GM19351 (cell line): ENCODE data around the gene KYNU.
"Not testable (repeated sequence)": the region's sequence is repeated elsewhere in the genome, so short reads cannot be mapped to it uniquely, and the experiment has no call there.

ENCODE experiments used
- ATAC-seq: cut with Tn5 transposase; IDR thresholded peaks from one replicate; pipeline ENCODE4 v1.9.1; 2021; ENCODE audit warnings: mild to moderate bottlenecking, moderate library complexity; ENCODE audit not compliant: unreplicated experiment

The KYNU gene

DNA sequence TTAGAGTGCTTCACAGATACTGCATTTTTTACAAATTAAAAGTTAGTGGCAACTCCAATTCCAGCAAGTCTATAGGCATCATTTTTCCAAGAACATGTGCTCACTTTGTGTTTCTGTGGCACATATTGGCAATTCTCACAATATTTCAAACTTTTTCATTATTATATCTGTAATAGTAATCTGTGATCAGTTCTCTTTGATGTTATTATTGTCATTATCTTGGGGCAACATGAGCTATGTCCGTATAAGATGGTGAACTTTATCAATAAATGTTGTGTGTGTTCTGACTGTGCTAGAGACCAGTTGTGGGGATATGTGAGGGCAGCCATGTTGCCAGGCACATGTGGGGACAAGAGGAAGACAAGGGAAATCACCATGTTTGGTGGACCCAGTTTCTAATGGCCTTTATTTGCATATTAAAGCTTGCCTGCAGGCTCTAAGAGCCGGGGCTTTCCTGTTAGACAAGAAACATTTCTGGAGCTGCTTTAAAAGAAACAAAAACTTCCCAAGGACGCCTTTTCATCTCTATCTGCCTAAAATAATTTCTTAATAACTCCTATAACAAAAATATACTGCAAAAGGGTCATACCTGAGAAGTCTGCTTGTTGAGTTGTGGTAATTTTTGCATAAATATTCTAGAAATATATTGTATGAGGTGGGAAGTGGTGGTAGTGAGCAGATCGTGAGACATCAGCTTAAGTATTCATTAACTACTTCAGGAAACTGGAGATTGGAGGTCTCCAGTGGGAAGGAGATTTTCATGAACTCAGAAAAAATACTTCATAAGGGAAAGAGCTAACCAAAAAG is 37.2 kb downstream of the KYNU start:
- peak; percentile 100 for ATAC-seq

DNA sequence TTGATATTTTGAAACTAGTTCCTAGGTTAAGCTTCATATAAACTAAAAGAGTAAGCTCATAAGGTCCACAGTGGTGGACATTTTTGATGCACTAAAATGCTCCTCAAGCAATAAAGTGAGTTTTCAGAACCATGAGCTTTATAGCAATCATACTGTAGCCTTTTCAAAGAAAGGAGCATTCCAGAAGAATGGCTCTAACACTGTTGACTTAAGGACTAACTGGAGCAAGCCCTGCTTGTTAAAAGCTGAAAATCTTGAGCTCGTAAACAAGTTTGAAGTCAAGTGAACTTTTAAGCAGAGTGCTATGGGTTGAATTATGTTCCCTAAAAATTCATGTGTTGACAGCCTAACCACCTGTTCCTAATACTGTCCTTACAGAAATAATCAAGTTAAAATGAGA is 38.0 kb downstream of the KYNU start:
- no peak for ATAC-seq

DNA sequence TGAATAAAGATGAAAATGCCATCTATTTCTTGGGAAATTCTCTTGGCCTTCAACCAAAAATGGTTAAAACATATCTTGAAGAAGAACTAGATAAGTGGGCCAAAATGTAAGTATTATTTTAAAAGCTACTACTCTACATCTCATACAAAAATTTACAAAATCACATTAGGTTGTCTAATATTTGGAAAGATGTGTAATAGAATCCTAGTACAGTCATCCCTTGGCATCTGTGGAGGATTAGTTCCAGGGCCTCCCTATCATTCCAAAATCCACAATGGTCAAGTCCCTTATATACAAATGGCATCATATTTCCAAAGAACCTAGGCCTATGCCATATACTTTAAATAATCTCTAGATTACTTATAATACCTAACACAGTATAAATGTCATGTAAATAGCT is 41.2 kb downstream of the KYNU start:
- ATAC-seq, result no peak

DNA sequence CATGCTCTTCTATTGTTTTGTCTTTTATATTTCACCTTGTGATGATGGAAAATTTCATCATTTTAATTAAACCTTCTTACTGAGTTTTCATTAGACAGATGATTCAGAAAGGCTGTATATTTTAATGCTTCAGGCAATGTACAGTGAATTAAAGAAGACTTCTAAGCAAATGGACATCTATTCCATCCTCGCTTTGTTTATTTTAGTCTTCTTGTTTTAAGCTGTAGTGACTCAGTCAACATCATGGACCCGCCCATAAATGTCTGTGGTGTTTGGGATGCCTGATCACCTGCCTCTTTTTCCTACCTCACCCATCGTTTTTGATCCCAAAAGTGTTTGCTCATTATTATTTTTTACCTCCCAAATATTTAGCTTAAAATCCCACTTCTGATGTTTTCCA is 43.1 kb downstream of the KYNU start:
- no peak for ATAC-seq

DNA sequence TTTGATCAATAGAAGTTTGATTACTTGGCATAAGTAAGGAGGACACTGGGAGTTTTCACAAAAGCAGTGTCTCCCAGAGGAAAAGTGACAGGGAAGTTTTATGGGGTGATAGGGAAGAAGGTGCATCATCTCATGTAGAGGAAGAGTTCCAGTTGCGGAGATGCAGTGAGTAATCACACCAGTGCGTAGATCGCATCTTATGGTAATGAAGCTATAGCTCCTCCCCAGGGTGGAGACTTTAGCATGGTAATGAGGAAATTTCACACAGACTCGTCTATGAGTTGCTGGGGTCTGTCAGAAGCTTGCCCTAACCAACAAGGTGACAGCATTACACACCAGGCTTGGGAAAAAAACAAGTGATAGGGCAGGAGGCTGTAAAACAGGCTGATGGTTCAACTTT is 49.0 kb downstream of the KYNU start:
- ATAC-seq, result no peak

DNA sequence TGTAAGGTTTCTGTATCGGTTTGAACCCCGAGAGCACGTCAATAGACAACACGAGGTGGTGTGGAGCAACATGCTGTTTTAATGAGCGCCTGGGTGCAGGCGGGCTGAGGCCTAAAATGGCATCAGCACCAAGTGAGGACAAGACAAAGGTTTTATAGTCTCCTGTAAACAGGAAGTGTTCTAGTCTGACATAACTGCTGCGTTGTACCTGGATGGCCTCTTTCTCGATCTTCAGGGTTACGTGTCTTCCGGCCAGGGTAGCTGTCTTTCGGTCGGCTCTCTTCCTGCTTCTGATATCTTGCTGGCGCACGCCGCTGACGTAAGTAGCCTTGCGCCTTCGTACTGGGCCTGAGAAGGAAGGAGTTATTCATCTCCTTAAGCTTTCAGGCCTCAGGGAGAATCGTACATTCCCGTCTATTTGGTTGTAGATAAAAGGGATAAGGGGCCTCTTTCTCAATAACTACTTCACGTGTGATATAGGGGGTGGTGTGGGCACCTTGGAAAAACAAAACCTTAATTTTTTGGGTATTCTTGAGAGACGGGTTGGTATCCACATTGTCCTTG is 53.5 kb downstream of the KYNU start:
- no peak for ATAC-seq

DNA sequence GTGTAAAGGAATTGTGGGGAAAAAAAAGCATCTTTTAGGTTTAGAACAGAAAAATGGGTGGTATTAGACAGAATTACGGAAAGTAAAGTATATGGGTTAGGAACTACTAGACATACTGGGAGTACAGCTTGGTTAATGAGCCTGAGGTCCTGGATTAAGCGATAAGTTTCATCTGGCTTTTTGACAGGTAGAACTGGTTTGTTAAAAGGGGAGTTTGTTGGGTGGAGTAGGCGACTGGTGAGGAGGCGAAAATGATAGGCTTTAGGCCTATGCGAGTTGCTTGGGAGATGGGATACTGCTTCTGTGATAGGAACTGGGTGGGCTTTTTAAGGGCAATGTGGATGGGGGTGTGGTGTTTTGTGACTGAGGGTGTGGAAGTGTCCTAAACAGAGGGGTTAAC is 56.5 kb downstream of the KYNU start:
- ATAC-seq, result no peak

DNA sequence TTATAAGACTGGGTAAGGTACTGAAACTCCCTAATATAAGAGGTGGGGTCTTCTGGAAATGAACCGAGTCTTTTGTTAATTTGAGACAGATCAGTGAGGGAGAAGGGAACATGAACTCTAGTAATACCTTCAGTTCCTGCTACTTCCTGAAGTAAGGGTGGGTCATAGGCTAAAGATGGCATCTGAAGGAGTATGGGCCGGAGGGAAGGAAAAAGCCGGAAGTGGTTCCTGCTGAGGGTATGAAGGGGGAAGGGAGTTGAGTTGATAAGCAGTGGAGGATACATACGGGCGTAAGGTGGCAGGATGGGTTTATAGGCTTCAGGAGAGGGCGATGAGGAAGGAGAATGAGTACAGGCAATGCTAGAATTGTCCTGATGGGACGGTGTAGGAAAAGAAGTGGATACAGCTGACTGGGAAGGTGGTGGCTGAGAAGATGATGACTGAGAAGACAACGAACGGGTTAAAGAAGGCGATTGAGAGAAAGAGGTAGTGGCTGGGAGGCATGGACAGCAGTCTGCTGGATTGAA is 58.2 kb downstream of the KYNU start:
- no peak for ATAC-seq

DNA sequence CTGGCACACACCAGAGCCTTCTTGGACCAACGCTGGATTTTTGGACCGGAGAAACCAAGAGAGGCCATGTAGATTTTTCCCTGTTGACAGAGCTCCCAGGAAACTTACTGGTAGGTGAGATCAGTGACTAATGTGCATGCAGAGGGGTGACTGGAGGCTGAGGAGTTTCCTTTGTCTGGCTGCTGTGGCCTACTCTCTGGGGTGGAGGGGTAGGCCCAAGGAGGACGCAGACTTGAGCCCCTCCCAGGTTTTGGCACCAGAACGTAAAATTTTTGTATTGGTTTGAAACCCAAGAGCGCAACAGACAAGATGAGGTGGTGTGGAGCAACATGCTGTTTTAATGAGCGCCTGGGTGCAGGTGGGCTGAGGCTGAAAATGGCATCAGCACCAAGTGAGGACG is 59.2 kb downstream of the KYNU start:
- ATAC-seq, result no peak

DNA sequence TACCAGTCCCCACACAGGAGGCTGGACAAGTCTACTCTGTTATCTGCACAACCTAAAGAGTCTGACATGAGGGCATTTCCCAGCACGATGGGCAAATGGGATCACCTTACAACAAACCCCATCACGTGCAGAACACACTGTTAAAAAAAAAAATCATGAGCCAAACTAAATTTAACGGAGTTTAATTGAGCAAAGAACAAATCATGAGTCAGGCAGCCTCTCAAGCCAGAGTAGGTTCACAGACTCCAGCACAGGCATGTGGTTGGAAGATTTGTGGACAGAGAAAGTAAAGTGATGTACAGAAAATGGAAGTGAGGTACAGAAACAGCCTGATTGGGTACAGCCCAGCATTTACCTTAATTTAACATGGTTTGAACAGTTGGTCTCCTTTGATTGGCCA is 59.9 kb downstream of the KYNU start:
- ATAC-seq, result no peak

DNA sequence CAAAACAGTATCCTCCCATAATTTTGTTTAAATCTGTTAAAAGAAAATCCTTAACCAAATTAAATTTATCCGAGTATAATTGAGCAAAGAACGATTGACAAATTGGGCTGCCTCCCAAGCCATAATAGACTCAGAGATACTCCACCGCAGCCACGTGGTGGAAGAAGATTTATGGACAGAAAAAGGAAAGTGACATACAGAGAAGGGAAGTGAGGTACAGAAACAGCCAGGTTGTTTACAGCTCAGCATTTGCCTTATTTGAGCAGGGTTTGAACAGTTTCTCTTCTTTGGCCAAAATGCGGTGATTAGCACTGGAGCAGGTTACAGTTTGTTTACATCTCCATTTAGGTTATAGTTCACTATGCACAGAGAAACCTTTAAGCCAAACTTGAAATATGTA is 60.8 kb downstream of the KYNU start:
- no peak for ATAC-seq

DNA sequence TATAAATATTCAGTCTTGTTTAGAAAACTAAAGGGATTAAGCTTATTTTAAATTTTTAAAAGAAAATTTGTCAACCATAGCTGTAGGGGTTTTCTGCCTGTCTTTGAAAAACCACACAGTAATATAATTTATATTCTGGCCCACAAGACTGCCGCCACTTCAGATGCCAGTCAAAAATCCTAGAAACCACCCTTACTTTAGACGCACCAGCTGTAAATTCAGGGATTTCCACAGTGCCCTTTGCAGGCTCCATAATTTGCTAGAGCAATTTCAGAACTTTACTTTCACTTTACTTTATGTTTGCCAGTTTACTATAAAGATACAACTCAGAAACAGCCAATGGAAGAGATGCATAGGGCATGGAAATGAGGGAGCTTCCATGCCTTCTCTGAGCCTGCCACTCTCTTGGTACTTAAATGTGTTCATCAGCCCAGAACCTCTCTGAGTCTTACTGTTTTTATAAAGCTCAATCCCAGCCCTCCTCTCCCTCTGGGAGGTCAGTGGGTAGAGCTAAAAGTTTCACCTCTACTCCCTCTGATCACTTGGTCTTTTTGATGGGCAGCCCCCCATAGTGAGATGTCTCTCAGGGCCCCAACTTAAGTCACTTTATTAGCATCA is 63.3 kb downstream of the KYNU start:
- ATAC-seq, result no peak

DNA sequence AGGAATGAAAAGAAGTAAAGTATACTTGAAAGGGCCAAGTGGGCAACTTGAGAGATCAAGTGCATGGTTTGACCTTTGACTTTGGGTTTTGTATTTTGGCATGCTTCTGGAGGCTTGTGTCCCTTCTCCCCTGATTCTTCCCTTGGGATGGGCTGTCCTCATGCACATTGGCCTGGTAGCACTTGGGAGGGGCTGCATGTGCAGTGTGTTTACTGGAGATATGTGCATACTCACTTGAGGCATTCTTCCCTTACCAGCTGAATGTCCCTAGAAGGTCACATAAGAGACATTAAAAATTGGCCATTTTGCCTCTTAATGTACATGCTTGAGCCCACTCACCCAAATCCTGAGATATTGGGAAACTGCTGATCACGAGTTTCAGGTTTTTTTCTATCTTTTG is 65.2 kb downstream of the KYNU start:
- ATAC-seq, result no peak

DNA sequence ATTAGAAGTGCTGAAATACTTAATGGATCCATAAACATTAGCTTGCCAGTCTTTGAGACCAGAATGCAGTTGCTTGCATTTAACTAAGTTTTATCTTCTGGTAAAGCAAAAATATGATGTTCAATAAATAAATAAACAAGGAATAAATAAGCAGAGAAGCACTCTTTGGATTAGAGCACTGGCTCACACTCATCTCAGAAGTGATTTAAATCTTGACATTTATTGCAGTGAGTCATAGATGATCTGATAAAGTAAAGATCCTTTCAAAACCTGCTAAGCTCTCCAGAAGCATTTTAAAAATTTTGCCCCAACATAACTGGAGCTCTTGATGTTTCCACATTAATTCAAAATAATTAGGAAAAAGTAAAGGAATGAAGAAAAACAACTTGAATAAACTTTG is 66.8 kb downstream of the KYNU start:
- no peak for ATAC-seq

DNA sequence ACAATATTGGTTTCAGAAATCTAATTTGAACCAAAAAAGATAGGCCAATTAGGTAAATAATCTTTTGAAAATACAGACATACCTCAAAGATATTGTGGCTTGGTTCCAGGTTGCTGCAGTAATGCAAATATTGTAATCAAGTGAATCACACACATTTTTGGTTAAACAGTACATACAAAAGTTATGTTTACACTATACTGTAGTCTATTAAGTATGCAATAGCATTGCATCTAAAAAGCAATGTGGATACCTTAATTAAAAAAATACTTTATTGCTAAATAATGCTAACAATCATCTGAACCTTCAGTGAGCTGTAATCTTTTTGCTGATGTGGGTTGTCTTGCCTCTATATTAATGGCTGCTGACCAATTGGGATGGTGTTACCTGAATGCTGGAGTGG is 67.3 kb downstream of the KYNU start:
- no peak for ATAC-seq

DNA sequence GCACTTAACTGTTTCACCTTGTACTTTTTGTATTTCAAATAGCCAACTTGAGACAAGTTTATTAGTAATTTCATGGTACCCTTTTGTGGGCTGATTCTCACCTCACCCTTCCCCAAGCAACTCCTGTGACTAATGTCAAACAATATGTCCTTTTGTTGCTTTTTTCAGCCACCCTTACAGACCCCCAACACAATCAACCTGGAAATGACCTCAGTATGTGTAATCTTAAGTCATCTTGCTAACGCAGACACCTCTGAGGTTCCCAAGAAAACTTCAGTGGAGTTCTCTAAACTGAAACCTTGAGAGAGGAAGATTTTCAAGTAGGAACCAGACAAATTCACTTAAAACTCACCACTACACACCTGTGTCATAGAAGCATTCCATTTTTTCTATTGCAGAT is 69.5 kb downstream of the KYNU start:
- ATAC-seq, result no peak

DNA sequence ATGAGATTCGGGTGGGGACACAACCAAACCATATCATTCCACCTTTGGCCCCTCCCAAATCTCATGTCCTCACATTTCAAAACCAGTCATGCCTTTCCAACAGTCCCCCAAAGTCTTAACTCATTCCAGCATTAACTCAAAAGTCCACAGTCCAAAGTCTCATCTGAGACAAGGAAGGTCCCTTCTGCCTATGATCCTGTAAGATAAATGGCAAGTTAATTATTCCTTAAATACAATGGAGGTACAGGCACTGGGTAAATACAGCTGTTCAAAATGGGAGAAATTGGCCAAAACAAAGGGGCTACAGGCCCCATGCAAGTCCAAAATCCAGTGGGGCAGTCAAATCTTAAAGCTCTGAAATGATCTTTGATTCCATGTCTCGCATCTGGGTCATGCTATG is 71.3 kb downstream of the KYNU start:
- ATAC-seq, result not testable (repeated sequence)

DNA sequence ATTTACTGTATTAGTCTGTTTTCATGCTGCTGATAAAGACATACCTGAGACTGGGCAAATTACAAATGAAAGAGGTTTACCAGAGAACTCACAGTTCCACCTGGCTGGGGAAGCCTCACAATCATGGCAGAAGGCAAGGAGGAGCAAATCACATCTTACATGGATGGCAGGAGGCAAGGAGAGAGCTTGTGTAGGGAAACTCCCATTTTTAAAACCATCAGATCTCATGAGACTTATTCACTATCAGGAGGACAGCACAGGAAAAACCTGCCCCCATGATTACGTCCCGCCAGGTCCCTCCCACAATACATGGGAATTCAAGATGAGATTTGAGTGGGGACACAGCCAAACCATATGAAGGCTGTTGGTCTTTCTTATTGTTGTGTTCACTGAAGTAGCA is 72.9 kb downstream of the KYNU start:
- not testable (repeated sequence) for ATAC-seq

DNA sequence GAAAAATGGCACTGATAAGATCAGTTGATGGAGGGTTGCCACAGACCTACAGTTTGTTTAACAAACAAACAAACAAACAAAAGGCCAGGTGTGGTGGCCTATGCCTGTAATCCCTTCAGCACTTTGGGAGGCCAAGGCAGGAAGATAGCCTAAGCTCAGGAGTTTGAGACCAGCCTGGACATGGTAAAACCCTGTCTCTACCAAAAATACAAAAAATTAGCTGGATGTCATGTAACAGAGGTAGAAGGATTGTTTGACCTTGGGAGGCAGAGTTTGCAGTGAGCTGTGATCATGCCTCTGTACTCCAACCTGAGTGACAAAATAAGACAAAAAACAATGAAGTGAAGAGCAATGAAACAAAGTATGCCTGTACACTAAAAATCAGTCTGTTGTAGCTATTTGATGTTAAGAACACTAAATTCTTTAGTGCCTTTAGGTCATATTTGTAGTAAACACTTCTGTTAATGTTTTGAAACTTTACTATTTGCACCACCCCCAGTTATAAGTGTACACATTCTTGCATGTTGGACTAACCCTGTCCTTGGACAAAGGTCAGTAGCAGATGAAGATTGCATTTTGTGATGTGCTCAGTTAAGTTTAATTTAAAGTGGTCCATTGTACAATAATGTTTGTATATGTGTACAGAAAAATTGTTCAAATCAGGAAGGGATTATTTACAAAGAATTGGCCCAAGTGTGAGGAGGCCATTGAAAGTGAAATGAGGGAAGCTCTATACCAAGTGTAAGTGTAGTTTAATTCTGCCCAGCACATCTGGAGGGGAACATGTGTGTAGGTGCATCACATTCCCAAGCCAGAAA is 73.9 kb downstream of the KYNU start:
- ATAC-seq, result no peak

DNA sequence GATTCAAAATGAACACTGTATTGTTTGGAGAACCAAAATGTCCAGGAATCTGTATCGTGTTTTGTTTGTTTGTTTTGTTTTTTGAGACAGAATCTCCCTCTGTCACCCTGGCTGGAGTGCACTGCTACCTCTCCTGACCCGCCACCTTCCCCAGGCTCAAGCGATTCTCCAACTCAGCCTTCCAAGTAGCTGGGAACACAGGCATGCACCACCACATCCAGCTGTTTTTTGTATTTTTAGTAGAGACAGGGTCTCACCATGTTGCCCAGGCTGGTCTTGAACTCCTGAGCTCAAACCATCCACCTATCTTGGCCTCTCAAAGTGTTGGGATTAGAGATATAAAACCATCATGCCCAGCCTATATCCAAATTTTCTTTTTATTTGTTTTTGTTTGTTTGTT is 74.6 kb downstream of the KYNU start:
- ATAC-seq, result no peak

DNA sequence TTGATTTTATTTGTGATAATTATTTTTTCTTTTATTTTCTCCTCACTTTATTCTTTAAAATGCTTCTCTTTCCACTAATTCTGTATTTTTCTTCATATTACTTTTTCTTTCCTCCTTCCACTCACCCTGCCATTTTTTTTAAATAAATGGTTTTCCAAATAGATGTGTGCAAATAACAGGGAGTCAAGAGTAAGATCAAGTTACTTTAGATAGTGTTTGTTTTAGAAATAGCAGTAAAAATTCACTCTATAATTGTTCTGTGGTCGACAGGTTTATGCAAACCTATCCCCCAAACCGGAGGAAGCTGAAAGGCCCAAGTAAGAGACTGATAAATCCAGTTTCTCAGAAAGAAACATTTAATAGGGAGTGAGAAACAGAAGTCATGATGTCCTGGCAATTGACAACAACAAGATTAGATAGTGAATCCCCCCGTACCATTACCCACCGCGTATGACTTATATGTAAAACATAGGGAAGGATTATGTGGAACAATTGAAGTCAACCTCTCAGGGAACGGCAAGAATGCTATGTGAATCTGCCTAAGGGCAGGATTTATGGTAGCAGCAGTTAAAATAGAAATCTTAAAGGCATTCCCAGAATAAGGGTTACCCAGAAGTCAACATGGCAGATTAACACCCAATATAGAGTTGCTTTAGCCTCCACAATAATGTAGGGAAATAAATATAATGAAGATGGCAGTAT is 75.5 kb downstream of the KYNU start:
- ATAC-seq, result no peak
